Measurements from ENCODE around the gene AGAP2.
A peak's percentile ranks its signal among the peaks of the same experiment; 100 is the strongest.

The AGAP2 gene

GRCh38 chr12:57739914-57740538, 1.5 kb upstream of the AGAP2 start:
- peaks cover 45% of the 10 kb centered on the region for H3K36me3 Mint-ChIP-seq (ENCODE audit: low read depth)
- H3K27me3 Mint-ChIP-seq = no peaks in the 10 kb centered on the region
- H3K9me3 Mint-ChIP-seq = no peaks in the 10 kb centered on the region
- H3K4me3 Mint-ChIP-seq = peak overlapping the region; percentile 94
- DNase-seq = no peak
- peak overlapping the region; percentile 83 for H3K27ac Mint-ChIP-seq
- H3K4me1 Mint-ChIP-seq (ENCODE audit: low read depth) = peaks cover 56% of the 10 kb centered on the region

GRCh38 chr12:57739387-57739786, 845 bp upstream of the AGAP2 start:
- peaks cover 51% of the 10 kb centered on the region for H3K4me1 Mint-ChIP-seq (ENCODE audit: low read depth)
- peak overlapping the region; percentile 53 for H3K4me3 Mint-ChIP-seq
- no peaks in the 10 kb centered on the region for H3K27me3 Mint-ChIP-seq
- DNase-seq = no peak
- no peaks in the 10 kb centered on the region for H3K9me3 Mint-ChIP-seq
- peak overlapping the region; percentile 83 for H3K27ac Mint-ChIP-seq
- peaks cover 48% of the 10 kb centered on the region for H3K36me3 Mint-ChIP-seq (ENCODE audit: low read depth)

- peaks cover 64% of the 10 kb centered on the region for H3K36me3 Mint-ChIP-seq (ENCODE audit: low read depth)
- no peaks in the 10 kb centered on the region for H3K9me3 Mint-ChIP-seq
- H3K4me3 Mint-ChIP-seq = no peak overlapping the region
- no peak overlapping the region for H3K27ac Mint-ChIP-seq
- DNase-seq = no peak
- peaks cover 38% of the 10 kb centered on the region for H3K4me1 Mint-ChIP-seq (ENCODE audit: low read depth)
- H3K27me3 Mint-ChIP-seq = no peaks in the 10 kb centered on the region
These were observed 778 bp downstream of the AGAP2 start for GRCh38 chr12:57737467-57738460.

DNA sequence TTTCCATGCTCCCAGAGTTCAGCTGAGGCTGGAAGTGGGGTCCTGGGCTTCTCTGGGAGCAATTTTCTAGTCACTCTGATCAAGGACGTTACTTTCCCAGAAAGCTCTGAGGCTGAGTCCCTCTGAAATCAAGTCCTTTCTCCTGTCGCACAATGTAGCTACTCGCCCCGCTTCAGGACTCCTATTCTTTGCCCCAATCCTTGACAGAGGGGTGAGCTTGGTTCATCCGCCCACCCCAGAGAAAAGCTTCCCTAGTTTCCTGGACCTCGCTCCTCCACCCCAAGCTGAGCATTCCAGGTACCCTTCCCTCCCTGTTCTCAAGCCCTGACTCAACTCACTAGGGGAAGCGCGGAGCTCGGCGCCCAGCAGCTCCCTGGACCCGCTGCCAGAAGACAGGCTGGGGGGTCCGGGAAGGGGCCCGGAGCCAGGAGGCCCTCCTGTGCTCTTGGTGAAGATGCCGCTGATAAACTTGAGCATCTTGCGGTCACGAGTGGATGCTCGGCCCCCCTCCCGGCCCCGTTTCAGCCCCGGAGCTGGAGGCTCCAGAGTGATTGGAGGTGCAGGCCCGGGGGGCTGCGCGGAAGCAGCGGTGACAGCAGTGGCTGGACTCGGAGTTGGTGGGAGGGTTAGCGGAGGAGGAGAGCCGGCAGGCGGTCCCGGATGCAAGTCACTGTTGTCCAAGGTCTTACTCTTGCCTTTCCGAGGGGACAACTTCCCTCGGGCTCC, 1.6 kb downstream of the AGAP2 start:
- Mint-ChIP-seq H3K4me1 (ENCODE audit: low read depth) (peaks cover 31% of the 10 kb centered on the region), H3K9me3 (no peaks in the 10 kb centered on the region), H3K27ac (peak overlapping the region; percentile 69), H3K36me3 (ENCODE audit: low read depth) (peaks cover 72% of the 10 kb centered on the region), H3K27me3 (no peaks in the 10 kb centered on the region), H3K4me3 (no peak overlapping the region)
- no peak for DNase-seq

DNA sequence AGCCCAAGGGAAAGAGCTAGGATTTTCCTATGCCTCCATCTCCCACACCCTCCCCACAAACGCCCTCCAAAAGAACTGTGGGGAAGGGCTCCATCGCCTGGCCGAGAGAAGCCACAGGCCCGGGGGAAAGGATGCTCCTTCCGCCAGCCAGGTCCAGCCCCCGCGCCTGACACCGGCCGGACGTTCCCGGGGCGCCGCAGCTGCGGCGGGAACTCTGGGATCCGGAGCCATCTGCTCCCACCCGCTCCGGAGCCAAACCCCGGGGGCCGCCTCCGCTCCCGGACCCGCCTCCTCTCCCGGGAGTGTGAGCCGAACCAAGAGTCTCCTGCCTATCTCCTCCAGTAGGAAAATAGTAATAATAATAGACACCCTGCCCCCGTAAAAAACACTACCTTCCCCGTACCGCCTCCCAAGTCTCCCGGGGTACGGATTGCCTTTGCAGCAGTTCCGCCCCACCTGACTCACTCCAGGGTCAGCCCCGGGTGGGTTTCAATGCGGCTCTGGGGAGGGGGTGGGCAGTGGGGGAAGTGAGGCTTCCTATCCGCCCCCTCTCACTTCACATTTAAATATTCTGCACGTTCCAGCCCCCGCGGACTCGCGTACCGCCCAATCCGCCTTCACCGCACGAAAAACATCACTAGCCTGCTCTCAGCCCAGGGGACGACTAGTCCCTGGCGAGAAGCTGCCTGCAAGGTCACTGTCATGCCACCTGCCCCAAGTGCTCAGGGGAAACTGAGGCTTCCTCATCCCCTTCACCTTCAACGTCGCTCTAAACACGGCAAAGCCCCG, 2.4 kb downstream of the AGAP2 start:
- Mint-ChIP-seq H3K9me3 (no peaks in the 10 kb centered on the region), H3K27ac (peak overlapping the region; percentile 69), H3K27me3 (no peaks in the 10 kb centered on the region), H3K4me3 (no peak overlapping the region), H3K36me3 (ENCODE audit: low read depth) (peaks cover 73% of the 10 kb centered on the region), H3K4me1 (ENCODE audit: low read depth) (peaks cover 28% of the 10 kb centered on the region)
- no peak for DNase-seq

- H3K4me1 Mint-ChIP-seq (ENCODE audit: low read depth) = peaks cover 20% of the 10 kb centered on the region
- H3K9me3 Mint-ChIP-seq = no peaks in the 10 kb centered on the region
- H3K27me3 Mint-ChIP-seq = no peaks in the 10 kb centered on the region
- H3K27ac Mint-ChIP-seq = peak overlapping the region; percentile 53
- peaks cover 77% of the 10 kb centered on the region for H3K36me3 Mint-ChIP-seq (ENCODE audit: low read depth)
- DNase-seq = no peak
- no peak overlapping the region for H3K4me3 Mint-ChIP-seq
These were observed 3.2 kb downstream of the AGAP2 start for GRCh38 chr12:57735198-57735855.

GRCh38 chr12:57734591-57734990, 4.0 kb downstream of the AGAP2 start:
- peaks cover 79% of the 10 kb centered on the region for H3K36me3 Mint-ChIP-seq (ENCODE audit: low read depth)
- no peaks in the 10 kb centered on the region for H3K9me3 Mint-ChIP-seq
- no peaks in the 10 kb centered on the region for H3K27me3 Mint-ChIP-seq
- no peak overlapping the region for H3K4me3 Mint-ChIP-seq
- peak overlapping the region; percentile 53 for H3K27ac Mint-ChIP-seq
- peaks cover 14% of the 10 kb centered on the region for H3K4me1 Mint-ChIP-seq (ENCODE audit: low read depth)
- no peak for DNase-seq

DNA sequence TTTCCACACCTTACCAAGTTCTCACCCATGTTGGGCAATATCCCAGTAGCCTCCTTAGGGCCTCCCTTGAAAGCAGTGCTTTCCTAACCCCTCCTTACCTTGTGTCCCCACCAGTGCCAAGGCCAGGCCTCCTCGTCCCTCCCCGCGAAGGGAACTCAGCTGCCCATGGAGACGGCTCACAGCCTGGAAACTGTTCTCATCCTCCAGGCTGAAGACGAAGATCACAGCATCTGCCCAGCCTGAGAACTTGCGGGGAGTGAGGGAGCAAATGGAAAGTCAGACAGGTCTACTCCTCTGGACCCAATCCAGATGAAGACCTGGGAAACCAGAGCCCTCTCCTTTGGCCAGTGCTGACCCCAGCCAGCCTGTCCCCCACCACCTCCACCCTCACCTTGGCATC, 4.6 kb downstream of the AGAP2 start:
- Mint-ChIP-seq H3K27me3 (no peaks in the 10 kb centered on the region), H3K4me3 (no peak overlapping the region), H3K9me3 (no peaks in the 10 kb centered on the region), H3K36me3 (ENCODE audit: low read depth) (peaks cover 78% of the 10 kb centered on the region), H3K27ac (peak overlapping the region; percentile 66), H3K4me1 (ENCODE audit: low read depth) (peaks cover 8% of the 10 kb centered on the region)
- DNase-seq = no peak

DNA sequence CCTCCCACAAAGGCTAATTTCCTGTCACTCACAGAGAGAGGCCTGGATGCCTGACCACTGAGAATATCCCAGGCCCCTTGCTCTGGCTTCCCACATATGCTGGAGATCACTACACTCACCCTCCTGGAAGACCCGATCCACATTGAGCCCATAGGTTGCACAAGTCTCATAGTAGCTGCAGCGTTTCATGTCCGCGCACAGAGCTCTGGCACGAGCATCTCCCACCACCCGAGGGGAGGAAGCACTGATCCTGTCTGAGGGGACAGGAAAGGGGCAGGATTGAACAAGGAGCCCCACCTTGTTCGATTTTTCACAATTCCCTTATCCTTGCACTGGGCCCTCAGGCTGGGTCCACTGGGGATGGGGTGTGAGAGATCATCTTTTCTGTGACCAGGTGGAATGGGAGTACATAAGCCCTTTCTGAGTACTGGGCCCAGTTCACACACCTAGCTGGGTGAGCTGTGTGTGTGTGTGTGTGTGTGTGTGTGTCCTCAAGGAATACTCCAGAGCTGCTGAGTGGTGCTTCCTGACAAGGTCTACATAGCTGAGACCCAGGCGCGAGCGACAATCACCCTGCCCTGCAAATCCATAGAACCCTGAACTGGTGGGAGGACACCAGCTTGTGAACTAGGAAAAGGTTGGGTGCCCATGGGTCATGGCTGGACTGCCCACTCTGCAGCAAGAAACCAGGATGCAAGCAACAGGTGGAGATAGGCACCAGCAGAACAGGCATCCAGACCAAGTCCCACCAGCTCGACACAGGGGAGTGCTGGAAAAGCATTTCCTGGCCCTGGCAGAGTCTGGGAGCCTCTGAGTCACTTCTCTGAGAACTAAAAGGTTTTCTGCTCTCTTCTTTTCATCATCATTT, 5.6 kb downstream of the AGAP2 start:
- DNase-seq = no peak
- no peak overlapping the region for H3K4me3 Mint-ChIP-seq
- H3K9me3 Mint-ChIP-seq = no peaks in the 10 kb centered on the region
- peaks cover 85% of the 10 kb centered on the region for H3K36me3 Mint-ChIP-seq (ENCODE audit: low read depth)
- no peaks in the 10 kb centered on the region for H3K27me3 Mint-ChIP-seq
- peaks cover 6% of the 10 kb centered on the region for H3K4me1 Mint-ChIP-seq (ENCODE audit: low read depth)
- H3K27ac Mint-ChIP-seq = peak overlapping the region; percentile 66

- Mint-ChIP-seq H3K27me3 (no peaks in the 10 kb centered on the region), H3K9me3 (no peaks in the 10 kb centered on the region), H3K27ac (peak overlapping the region; percentile 22), H3K4me3 (no peak overlapping the region), H3K36me3 (ENCODE audit: low read depth) (peaks cover 92% of the 10 kb centered on the region), H3K4me1 (ENCODE audit: low read depth) (peaks cover 6% of the 10 kb centered on the region)
- DNase-seq = no peak
These were observed 6.3 kb downstream of the AGAP2 start for GRCh38 chr12:57732270-57732669.

GRCh38 chr12:57731411-57732080, 7.0 kb downstream of the AGAP2 start:
- H3K36me3 Mint-ChIP-seq (ENCODE audit: low read depth) = peaks cover 92% of the 10 kb centered on the region
- H3K27ac Mint-ChIP-seq = no peak overlapping the region
- no peaks in the 10 kb centered on the region for H3K9me3 Mint-ChIP-seq
- no peak overlapping the region for H3K4me3 Mint-ChIP-seq
- no peaks in the 10 kb centered on the region for H3K27me3 Mint-ChIP-seq
- peaks cover 3% of the 10 kb centered on the region for H3K4me1 Mint-ChIP-seq (ENCODE audit: low read depth)
- no peak for DNase-seq

DNA sequence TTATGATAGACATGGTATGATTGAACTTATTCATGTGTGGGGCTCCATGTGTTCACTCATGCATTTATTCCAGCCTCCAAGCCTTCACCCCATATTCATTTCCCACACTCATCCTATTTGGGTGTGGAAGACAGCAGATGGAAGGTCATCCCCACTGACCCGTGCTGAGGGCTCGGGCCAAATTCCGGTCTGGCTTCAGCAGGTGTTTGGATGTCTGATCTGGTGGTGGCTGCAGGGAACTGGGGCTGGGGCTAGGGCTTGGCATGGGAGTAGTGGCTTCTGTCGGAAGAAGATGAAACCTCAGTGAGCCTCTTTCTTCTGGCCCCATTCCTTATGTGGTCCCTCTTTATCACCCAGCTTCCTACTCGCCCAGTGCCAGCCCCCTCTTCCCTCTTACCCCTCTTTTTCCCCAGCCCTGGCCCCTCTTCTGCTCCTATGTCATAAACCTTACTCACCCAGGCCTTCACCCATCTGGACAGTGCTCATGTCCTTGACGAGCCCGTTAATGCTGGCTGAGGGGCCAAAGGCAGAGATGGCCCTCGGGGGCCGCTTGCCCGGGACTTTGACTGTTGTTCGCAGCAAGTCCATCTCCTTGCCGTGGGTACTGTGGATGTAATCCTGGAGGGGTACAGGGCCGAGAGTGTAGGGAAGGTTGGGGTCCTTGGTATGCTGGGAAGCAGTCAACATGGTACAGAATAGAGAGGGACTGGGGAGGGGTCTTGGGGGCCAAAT, 8.0 kb downstream of the AGAP2 start:
- Mint-ChIP-seq H3K36me3 (ENCODE audit: low read depth) (peaks cover 91% of the 10 kb centered on the region), H3K27ac (no peak overlapping the region)
- DNase-seq = no peak

More for the DNA sequence above, 8.0 kb downstream of the AGAP2 start:
- H3K4me1 Mint-ChIP-seq (ENCODE audit: low read depth) = peaks cover 2% of the 10 kb centered on the region
- H3K9me3 Mint-ChIP-seq = no peaks in the 10 kb centered on the region
- H3K4me3 Mint-ChIP-seq = no peak overlapping the region
- H3K27me3 Mint-ChIP-seq = no peaks in the 10 kb centered on the region

All from activated T-cell treated with anti-CD3 and anti-CD28 coated beads, Interleukin-2, amount 50 U/mL, for 24 hours (primary cell).